VCaP (cell line): ENCODE data around the gene AJAP1.

ENCODE experiments used
- H3K27ac ChIP-seq: fragments of 450-650 bp; 2 replicates; pipeline ENCODE4 v1.5.1; 2017
- TF ChIP-seq, protein P1 (sequence below): fragments of 450-650 bp; conservative IDR thresholded peaks from 2 replicates; pipeline ENCODE4 v1.5.1; 2017; ENCODE audit warnings: mild to moderate bottlenecking, moderate library complexity

The AJAP1 gene

GRCh38 chr1:4640931-4641330 is 13.5 kb upstream of the AJAP1 start:
- no peak overlapping the region for H3K27ac ChIP-seq
- TF ChIP-seq, protein P1, sequence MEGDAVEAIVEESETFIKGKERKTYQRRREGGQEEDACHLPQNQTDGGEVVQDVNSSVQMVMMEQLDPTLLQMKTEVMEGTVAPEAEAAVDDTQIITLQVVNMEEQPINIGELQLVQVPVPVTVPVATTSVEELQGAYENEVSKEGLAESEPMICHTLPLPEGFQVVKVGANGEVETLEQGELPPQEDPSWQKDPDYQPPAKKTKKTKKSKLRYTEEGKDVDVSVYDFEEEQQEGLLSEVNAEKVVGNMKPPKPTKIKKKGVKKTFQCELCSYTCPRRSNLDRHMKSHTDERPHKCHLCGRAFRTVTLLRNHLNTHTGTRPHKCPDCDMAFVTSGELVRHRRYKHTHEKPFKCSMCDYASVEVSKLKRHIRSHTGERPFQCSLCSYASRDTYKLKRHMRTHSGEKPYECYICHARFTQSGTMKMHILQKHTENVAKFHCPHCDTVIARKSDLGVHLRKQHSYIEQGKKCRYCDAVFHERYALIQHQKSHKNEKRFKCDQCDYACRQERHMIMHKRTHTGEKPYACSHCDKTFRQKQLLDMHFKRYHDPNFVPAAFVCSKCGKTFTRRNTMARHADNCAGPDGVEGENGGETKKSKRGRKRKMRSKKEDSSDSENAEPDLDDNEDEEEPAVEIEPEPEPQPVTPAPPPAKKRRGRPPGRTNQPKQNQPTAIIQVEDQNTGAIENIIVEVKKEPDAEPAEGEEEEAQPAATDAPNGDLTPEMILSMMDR, result no peak

DNA sequence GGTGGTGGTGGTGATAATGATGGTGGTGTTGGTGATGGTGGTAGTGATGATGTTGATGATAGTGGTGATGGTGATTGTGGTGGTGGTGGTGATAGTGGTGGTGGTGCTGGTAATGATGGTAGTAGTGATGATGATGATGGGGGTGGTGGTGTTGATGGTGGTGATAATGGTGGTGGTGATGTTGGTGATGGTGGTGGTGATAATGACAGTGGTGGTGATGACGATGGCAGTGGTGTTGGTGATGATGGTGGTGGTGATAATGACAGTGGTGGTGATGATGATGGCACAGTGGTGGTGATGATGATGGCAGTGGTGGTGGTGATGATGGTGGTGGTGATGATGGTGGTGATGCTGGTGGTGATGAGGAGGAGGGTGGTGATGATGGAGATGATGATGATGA is 7.0 kb upstream of the AJAP1 start:
- TF ChIP-seq, protein P1, result no peak
- H3K27ac ChIP-seq, result no peak overlapping the region

- TF ChIP-seq, protein P1, result no peak
- no peak overlapping the region for H3K27ac ChIP-seq
Measured at GRCh38 chr1:4648657-4649056, 5.8 kb upstream of the AJAP1 start.

- no peak overlapping the region for H3K27ac ChIP-seq
- TF ChIP-seq, protein P1, result no peak
Measured at GRCh38 chr1:4650481-4650880, 3.9 kb upstream of the AJAP1 start.

DNA sequence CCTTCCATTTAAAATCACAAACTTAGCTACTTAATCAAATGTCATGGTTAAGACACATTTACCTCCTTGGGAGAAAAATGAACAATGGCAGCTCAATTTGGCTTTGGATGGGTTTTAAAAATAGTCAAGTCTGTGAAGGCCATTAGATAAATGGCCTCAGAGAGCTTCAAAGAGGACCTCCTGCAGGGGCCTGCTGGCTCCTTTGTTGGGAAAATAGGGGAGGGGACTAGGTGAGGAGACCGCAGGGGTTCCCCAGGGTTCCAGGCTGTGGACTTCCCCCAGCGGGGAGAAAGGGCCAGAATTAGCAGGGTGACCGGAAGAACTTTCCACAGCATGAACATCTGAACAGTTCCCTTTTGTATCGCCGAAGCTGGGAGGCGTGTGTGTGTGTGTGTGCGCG is 3.4 kb upstream of the AJAP1 start:
- H3K27ac ChIP-seq, result no peak overlapping the region
- TF ChIP-seq, protein P1, result no peak

DNA sequence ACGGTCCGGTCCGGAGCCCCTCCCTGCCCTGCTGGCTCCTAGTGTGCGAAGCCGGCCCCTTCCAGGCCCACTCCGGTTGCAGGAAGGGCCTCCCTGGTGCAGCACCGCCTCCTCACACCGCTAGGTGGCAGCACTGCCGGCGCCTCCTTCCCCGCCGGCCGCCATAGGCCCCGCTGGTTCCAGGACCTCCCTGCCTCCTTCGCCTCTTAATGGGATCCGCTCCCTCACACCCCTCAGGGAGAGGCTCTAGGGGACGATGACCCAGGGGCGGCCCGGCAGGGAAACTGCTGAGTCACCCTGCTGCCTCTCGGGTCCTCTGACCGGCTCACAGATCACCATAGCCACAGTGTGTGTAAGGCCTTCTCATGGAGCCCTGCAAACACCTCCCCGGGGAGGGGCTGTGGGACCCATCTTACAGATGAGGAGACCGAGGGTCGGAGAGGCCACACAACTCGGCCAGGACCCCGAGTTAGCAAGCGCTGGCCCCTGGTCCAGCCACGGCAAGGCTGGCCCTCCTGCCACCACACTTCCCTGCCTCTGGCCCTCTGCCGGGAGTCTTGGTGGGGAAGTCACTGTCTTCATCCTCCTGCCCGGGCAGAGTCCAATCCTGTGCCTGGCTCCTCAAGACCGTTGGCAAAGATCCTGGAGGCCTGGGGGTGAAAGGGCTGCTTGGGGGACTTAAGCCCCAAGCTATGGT is 1.6 kb upstream of the AJAP1 start:
- no peak overlapping the region for H3K27ac ChIP-seq
- TF ChIP-seq, protein P1, result peak; percentile 99

- TF ChIP-seq, protein P1, result no peak
- no peak overlapping the region for H3K27ac ChIP-seq
Measured at GRCh38 chr1:4653328-4653660, 1.1 kb upstream of the AJAP1 start.
